OCI-LY1 (cell line): ENCODE data around the gene TREH.
"Not testable (repeated sequence)": the region's sequence is repeated elsewhere in the genome, so short reads cannot be mapped to it uniquely, and the experiment has no call there.

Experiments
- H2AFZ ChIP-seq: fragments of 200-600 bp; sonication (generic), shearing (Covaris generic); 2 replicates; pipeline ENCODE4 v1.6.0; 2014; ENCODE audit warnings: antibody characterized with exemption, mild to moderate bottlenecking, low read length
- H3F3A ChIP-seq: fragments of 200-600 bp; sonication (generic), shearing (Covaris generic); 2 replicates; pipeline ENCODE4 v1.6.0; 2014; ENCODE audit warnings: mild to moderate bottlenecking, antibody characterized with exemption, low read length, moderate library complexity; ENCODE audit not compliant: insufficient read depth
- H3K27ac ChIP-seq: fragments of 200-600 bp; sonication (generic); 2 replicates; pipeline ENCODE4 v1.5.1; 2014; ENCODE audit warnings: low read length, mixed run types, mild to moderate bottlenecking, low read depth; ENCODE audit not compliant: poor library complexity, severe bottlenecking
- H3K27me3 ChIP-seq: fragments of 200-600 bp; sonication (generic); 2 replicates; pipeline ENCODE4 v1.6.0; 2014; ENCODE audit warnings: antibody characterized with exemption, mild to moderate bottlenecking, low read length, moderate library complexity; ENCODE audit not compliant: insufficient read depth
- H3K36me3 ChIP-seq: fragments of 200-600 bp; sonication (generic); 2 replicates; pipeline ENCODE4 v1.6.1; 2014; ENCODE audit warnings: mild to moderate bottlenecking, antibody characterized with exemption, low read length, moderate library complexity, mixed read lengths; ENCODE audit not compliant: insufficient read depth
- H3K4me1 ChIP-seq: fragments of 200-600 bp; sonication (generic); 2 replicates; pipeline ENCODE4 v1.5.1; 2014; ENCODE audit warnings: mild to moderate bottlenecking, low read length, moderate library complexity; ENCODE audit not compliant: insufficient read depth, severe bottlenecking
- H3K4me2 ChIP-seq: fragments of 200-600 bp; sonication (generic), shearing (Covaris generic); 2 replicates; pipeline ENCODE4 v1.6.1; 2014; ENCODE audit warnings: low read length
- H3K4me3 ChIP-seq: fragments of 200-600 bp; sonication (generic); 2 replicates; pipeline ENCODE4 v1.5.1; 2014; ENCODE audit warnings: low read length, low read depth, mild to moderate bottlenecking, mixed read lengths; ENCODE audit not compliant: poor library complexity, severe bottlenecking
- H3K79me2 ChIP-seq: fragments of 200-600 bp; shearing (Covaris generic); 2 replicates; pipeline ENCODE4 v1.6.1; 2016; ENCODE audit warnings: mixed run types, low read length, mixed read lengths; ENCODE audit not compliant: insufficient read depth
- H3K9ac ChIP-seq: fragments of 200-600 bp; sonication (generic), shearing (Covaris generic); 2 replicates; pipeline ENCODE4 v1.6.1; 2014; ENCODE audit warnings: mild to moderate bottlenecking, low read length, mixed read lengths
- H3K9me2 ChIP-seq: fragments of 200-600 bp; sonication (generic), shearing (Covaris generic); 2 replicates; pipeline ENCODE4 v1.6.1; 2014; ENCODE audit warnings: low read depth, mild to moderate bottlenecking, low read length, mixed read lengths
- H3K9me3 ChIP-seq: fragments of 200-600 bp; shearing (Covaris generic); 2 replicates; pipeline ENCODE4 v1.6.1; 2014; ENCODE audit warnings: low read length, mixed read lengths
- H4K20me1 ChIP-seq: fragments of 200-600 bp; sonication (generic), shearing (Covaris generic); 2 replicates; pipeline ENCODE4 v1.6.0; 2016; ENCODE audit warnings: mild to moderate bottlenecking, low read length; ENCODE audit not compliant: insufficient read depth
- CTCF ChIP-seq: fragments of 200-600 bp; sonication (generic), shearing (Covaris generic); IDR thresholded peaks from 2 replicates; pipeline ENCODE4 v1.5.1; 2017; ENCODE audit warnings: mild to moderate bottlenecking, antibody characterized with exemption, low read length, moderate library complexity, mixed read lengths
- EZH2 ChIP-seq: fragments of 200-600 bp; sonication (generic), shearing (Covaris generic); IDR thresholded peaks from 2 replicates; pipeline ENCODE4 v1.8.0; 2017; ENCODE audit warnings: borderline replicate concordance, mixed run types, mild to moderate bottlenecking, antibody characterized with exemption, low read length, moderate library complexity, mixed read lengths

Gene TREH

DNA sequence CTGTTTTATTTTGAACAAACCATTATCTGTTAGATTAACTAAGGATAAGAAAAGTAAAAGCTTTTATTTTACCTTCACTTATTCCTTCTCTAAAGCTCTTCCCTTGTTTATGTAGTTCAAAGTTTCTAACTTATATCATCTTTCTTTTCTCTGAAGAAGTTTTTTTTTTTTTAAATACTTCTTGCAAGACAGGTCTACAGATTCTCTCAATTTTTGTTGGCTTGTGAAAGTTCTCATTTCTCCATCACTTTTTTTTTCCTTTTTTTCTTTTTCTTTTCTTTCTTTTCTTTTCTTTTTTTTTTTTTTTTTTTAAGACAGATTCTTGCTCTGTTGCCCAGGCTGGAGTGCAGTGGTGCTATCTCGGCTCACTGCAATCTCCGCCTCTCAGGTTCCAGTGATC, 4.7 kb upstream of the TREH start:
- H4K20me1 ChIP-seq, result no peaks in the 10 kb centered on the region
- H3K9ac ChIP-seq, result no peak overlapping the region
- no peaks in the 10 kb centered on the region for H3K79me2 ChIP-seq
- no peaks in the 10 kb centered on the region for H3K9me3 ChIP-seq
- no peak overlapping the region for H3K4me3 ChIP-seq
- TF ChIP-seq EZH2, result no peak
- no peak for TF ChIP-seq CTCF
- no peaks in the 10 kb centered on the region for H3K36me3 ChIP-seq
- H3K4me1 ChIP-seq, result no peaks in the 10 kb centered on the region
- no peak overlapping the region for H3K27ac ChIP-seq
- no peaks in the 10 kb centered on the region for H3F3A ChIP-seq
- H2AFZ ChIP-seq, result no peak overlapping the region
- no peaks in the 10 kb centered on the region for H3K27me3 ChIP-seq
- no peaks in the 10 kb centered on the region for H3K9me2 ChIP-seq
- H3K4me2 ChIP-seq, result no peak overlapping the region

- H3K9me2 ChIP-seq, H3K79me2 ChIP-seq, H2AFZ ChIP-seq, H3K36me3 ChIP-seq, H3K4me1 ChIP-seq, H4K20me1 ChIP-seq, H3K4me2 ChIP-seq, H3K9me3 ChIP-seq, H3F3A ChIP-seq, H3K27me3 ChIP-seq, H3K4me3 ChIP-seq, H3K9ac ChIP-seq, H3K27ac ChIP-seq: not testable (repeated sequence)
Observed at GRCh38 chr11:118682939-118683338, 3.5 kb upstream of the TREH start.

DNA sequence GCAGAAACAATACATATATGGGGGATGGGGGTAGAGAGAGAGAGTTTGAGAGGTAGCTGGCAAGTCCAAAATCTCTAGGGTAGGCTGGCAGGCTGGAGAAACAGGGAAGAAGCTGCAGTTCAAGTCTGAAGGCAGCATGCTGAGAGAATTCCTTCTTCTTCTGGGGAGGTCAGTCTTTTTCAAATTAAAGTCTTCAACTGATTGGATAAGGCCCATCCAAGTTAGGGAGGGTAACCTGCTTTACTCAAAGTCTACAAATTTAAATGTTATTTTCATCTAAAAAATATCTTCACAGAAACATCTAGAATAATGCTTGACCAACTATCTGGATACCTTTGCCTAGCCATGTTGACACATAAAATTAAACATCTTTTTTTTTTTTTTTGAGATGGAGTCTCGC, 2.9 kb upstream of the TREH start:
- no peak overlapping the region for H3K9ac ChIP-seq
- no peaks in the 10 kb centered on the region for H4K20me1 ChIP-seq
- H2AFZ ChIP-seq, result no peak overlapping the region
- no peak overlapping the region for H3K4me3 ChIP-seq
- no peak overlapping the region for H3K27ac ChIP-seq
- no peaks in the 10 kb centered on the region for H3F3A ChIP-seq
- no peaks in the 10 kb centered on the region for H3K27me3 ChIP-seq
- no peak overlapping the region for H3K4me2 ChIP-seq
- TF ChIP-seq EZH2, result no peak
- no peak for TF ChIP-seq CTCF
- H3K4me1 ChIP-seq, result no peaks in the 10 kb centered on the region
- no peaks in the 10 kb centered on the region for H3K36me3 ChIP-seq
- H3K79me2 ChIP-seq, result no peaks in the 10 kb centered on the region
- H3K9me2 ChIP-seq, result no peaks in the 10 kb centered on the region
- no peaks in the 10 kb centered on the region for H3K9me3 ChIP-seq

DNA sequence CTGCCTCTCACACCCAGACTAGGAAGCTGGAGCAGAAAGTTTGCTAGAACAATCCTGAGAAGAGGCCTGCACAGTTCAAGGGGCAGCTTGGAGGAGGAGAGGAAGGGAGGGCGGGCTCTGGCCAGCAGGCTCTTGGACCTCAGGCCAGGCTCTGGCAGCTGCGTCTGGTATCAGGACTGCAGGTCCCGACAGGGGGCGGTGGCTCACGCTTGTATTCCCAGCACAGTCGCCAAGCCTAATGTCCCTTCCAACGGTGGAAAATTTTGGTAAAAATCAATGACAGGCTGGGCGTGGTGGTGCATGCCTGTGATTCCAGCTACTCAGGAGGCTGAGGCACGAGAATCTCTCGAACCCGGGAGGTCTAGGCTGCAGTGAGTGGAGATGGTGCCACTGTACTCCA, 542 bp downstream of the TREH start:
- H3K4me3 ChIP-seq, H3K27ac ChIP-seq, H3K9me2 ChIP-seq, H4K20me1 ChIP-seq, H3K9ac ChIP-seq, H3K4me2 ChIP-seq, H2AFZ ChIP-seq, H3K79me2 ChIP-seq, H3K27me3 ChIP-seq, H3K9me3 ChIP-seq, H3K36me3 ChIP-seq, H3K4me1 ChIP-seq, H3F3A ChIP-seq: not testable (repeated sequence)
